ENCODE results near the gene PTPN22. TPM values are rescaled to one million over a fixed set of nuclear protein-coding genes. Genes with fewer than 3 reads are reported as not detected.
A peak's percentile ranks its signal among the peaks of the same experiment; 100 is the strongest.

PTPN22 gene
- total RNA-seq, 1 experiment from 2014 or later, result 0.89 TPM

- no peaks in the 10 kb centered on the region for H3K27me3 Mint-ChIP-seq (ENCODE audit: insufficient read depth, unreplicated experiment)
- TF ChIP-seq CTCF (IDR thresholded peaks at IDR 0.05; ENCODE audit: unreplicated experiment), result no peak
- H3K36me3 Mint-ChIP-seq (ENCODE audit: insufficient read depth, unreplicated experiment), result peaks cover 4% of the 10 kb centered on the region
- ChIA-PET POLR2A (interaction anchor here (0.6 to 2.1 kb wide), 6 partner anchors 9 to 58 kb away, joined by 4 to 8 read pairs (median 4); partner anchors contain the start of gene PHTF1), CTCF (interaction anchor here (0.6 to 0.9 kb wide), 3 partner anchors 9 to 49 kb away, joined by 3 read pairs; no protein-coding TSS in a partner anchor)
- no peak overlapping the region for H3K4me3 Mint-ChIP-seq (ENCODE audit: unreplicated experiment)
- no peaks in the 10 kb centered on the region for H3K9me3 Mint-ChIP-seq (ENCODE audit: unreplicated experiment)
- peak overlapping the region; percentile 21 for H3K27ac Mint-ChIP-seq (ENCODE audit: low read depth, unreplicated experiment)
- BruUV-seq (replicated peaks), result no TSS peak
- peaks cover 26% of the 10 kb centered on the region for H3K4me1 Mint-ChIP-seq (ENCODE audit: insufficient read depth, unreplicated experiment)
- DNase-seq (ENCODE audit: unreplicated experiment), result no peak
- intact Hi-C loops (cut with micrococcal nuclease), result no loop called here
Observed at GRCh38 chr1:113786069-113786468, 85.4 kb downstream of the PTPN22 start.

GRCh38 chr1:113784104-113784779 lies 87.3 kb downstream of the PTPN22 start:
- no peaks in the 10 kb centered on the region for H3K27me3 Mint-ChIP-seq (ENCODE audit: insufficient read depth, unreplicated experiment)
- ChIA-PET CTCF (interaction anchor here (0.7 to 1.5 kb wide), 3 partner anchors 26 to 712 kb away, joined by 3 to 4 read pairs (median 3); partner anchors contain the start of gene LRIG2), POLR2A (interaction anchor here (0.8 to 1.4 kb wide), 4 partner anchors 8 to 120 kb away, joined by 3 to 5 read pairs (median 4); partner anchors contain the start of gene AP4B1)
- BruUV-seq (replicated peaks), result no TSS peak
- no peaks in the 10 kb centered on the region for H3K9me3 Mint-ChIP-seq (ENCODE audit: unreplicated experiment)
- peaks cover 26% of the 10 kb centered on the region for H3K4me1 Mint-ChIP-seq (ENCODE audit: insufficient read depth, unreplicated experiment)
- H3K27ac Mint-ChIP-seq (ENCODE audit: low read depth, unreplicated experiment), result no peak overlapping the region
- H3K36me3 Mint-ChIP-seq (ENCODE audit: insufficient read depth, unreplicated experiment), result peaks cover 4% of the 10 kb centered on the region
- TF ChIP-seq CTCF (IDR thresholded peaks at IDR 0.05; ENCODE audit: unreplicated experiment), result no peak
- peak; percentile 22 for DNase-seq (ENCODE audit: unreplicated experiment)
- H3K4me3 Mint-ChIP-seq (ENCODE audit: unreplicated experiment), result no peak overlapping the region
- intact Hi-C loops (cut with micrococcal nuclease), result no loop called here

- Mint-ChIP-seq H3K4me1 (ENCODE audit: insufficient read depth, unreplicated experiment) (peaks cover 26% of the 10 kb centered on the region), H3K27me3 (ENCODE audit: insufficient read depth, unreplicated experiment) (no peaks in the 10 kb centered on the region), H3K9me3 (ENCODE audit: unreplicated experiment) (peaks cover 5% of the 10 kb centered on the region), H3K4me3 (ENCODE audit: unreplicated experiment) (no peak overlapping the region), H3K27ac (ENCODE audit: low read depth, unreplicated experiment) (no peak overlapping the region), H3K36me3 (ENCODE audit: insufficient read depth, unreplicated experiment) (no peaks in the 10 kb centered on the region)
- no TSS peak for BruUV-seq (replicated peaks)
- peak; percentile 50 for DNase-seq (ENCODE audit: unreplicated experiment)
- no peak for TF ChIP-seq CTCF (IDR thresholded peaks at IDR 0.05; ENCODE audit: unreplicated experiment)
- POLR2A ChIA-PET, result interaction anchor here (0.8 to 1.1 kb wide), 3 partner anchors 9 to 24 kb away, joined by 3 to 5 read pairs (median 4); partner anchors contain the start of gene PHTF1
- intact Hi-C loops (cut with micrococcal nuclease), result no loop called here
- CTCF ChIA-PET, result interaction anchor here (0.7 kb wide), 2 partner anchors 23 to 1068 kb away, joined by 3 read pairs; no protein-coding TSS in a partner anchor
Observed at GRCh38 chr1:113783254-113784103, 88.0 kb downstream of the PTPN22 start.

- POLR2A ChIA-PET, result interaction anchor here (0.6 kb wide), 1 partner anchor 700 kb away, joined by 3 read pairs; no protein-coding TSS in a partner anchor
- BruUV-seq (replicated peaks), result no TSS peak
- no peaks in the 10 kb centered on the region for H3K36me3 Mint-ChIP-seq (ENCODE audit: insufficient read depth, unreplicated experiment)
Observed at GRCh38 chr1:113782406-113782805, 89.1 kb downstream of the PTPN22 start.

More at GRCh38 chr1:113782406-113782805, 89.1 kb downstream of the PTPN22 start:
- CTCF ChIA-PET, result no interaction called here
- Mint-ChIP-seq H3K4me1 (ENCODE audit: insufficient read depth, unreplicated experiment) (peaks cover 26% of the 10 kb centered on the region), H3K4me3 (ENCODE audit: unreplicated experiment) (no peak overlapping the region), H3K27me3 (ENCODE audit: insufficient read depth, unreplicated experiment) (no peaks in the 10 kb centered on the region), H3K27ac (ENCODE audit: low read depth, unreplicated experiment) (no peak overlapping the region), H3K9me3 (ENCODE audit: unreplicated experiment) (peaks cover 7% of the 10 kb centered on the region)
- no peak for TF ChIP-seq CTCF (IDR thresholded peaks at IDR 0.05; ENCODE audit: unreplicated experiment)
- intact Hi-C loops (cut with micrococcal nuclease), result no loop called here
- DNase-seq (ENCODE audit: unreplicated experiment), result no peak
